NCI-H1436 (cell line): ENCODE measurements around the gene ATIC.
"Not testable (repeated sequence)": the region's sequence is repeated elsewhere in the genome, so short reads cannot be mapped to it uniquely, and the experiment has no call there.

Experiments
- DNase-seq: peaks from one replicate; lab custom pipeline; 2025; lab: John Stamatoyannopoulos, UW

The ATIC gene

DNA sequence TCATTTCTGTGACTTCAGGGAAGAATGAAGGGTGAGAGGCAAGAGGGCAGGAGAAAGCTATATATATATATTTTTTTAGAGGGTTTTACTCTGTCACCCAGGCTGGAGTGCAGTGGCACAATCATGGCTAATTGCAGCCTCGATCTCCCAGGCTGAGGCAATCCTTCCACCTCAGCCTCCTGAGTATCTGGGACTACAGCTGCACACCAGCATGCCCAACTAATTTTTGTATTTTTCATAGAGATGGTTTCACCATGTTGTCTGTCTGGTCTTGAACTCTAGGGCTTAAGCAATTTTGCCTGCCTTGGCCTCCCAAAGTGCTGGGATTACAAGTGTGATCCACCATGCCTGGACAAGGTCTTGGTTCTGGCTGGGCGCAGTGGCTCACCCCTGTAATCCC lies 3.4 kb downstream of the ATIC start:
- DNase-seq, result no peak

DNA sequence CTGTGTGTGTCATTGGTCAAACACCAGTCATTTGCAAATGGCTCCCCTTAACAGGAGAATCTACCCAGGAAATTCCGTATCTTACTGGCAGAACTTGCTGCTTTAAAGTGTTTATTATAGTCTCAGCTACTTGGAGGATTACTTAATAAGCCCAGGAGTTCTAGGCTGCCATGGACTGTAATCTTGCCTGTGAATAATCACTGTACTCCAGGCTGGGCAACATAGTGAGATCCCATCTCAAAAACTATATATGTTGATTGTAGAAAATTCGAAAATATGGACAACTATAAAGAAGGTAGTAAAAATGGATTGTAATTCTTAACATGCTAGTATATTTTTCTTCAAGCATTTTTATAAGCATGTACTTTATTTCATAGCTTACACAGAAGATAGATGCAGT lies 4.5 kb downstream of the ATIC start:
- no peak for DNase-seq

DNA sequence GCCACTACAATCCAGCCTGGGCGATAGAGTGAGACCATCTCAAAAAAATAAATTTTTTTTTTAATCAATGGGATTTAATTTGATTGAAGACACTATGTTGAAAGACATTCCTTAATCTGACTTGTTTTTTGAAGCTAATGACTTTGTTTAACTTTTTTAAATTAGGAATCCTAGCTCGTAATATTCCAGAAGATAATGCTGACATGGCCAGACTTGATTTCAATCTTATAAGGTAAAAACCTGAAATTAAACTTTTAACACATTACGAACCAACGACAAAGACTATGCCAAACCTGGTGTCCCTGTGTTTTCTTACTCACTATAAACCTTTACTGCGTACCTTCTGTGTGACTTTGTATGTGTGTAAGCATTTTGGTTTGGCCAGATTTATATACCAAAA lies 7.6 kb downstream of the ATIC start:
- DNase-seq, result no peak

DNA sequence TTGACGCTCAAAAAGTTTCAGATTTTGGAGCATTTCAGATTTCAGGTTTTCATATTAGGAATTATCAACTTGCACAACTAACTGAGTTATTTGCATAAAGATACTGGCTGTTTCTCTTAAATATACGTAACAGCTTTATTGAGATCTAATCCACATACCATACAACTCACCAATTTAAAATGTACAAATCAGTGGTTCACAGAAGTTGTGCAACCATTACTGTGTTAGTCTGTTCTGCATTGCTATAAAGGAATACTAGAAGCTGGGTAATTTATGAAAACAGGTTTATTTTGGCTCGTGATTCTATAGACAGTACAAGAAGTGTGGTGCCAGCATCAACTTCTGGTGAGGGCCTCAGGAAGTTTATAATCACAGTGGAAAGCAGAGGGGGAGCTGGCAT lies 8.2 kb downstream of the ATIC start:
- DNase-seq, result no peak

DNA sequence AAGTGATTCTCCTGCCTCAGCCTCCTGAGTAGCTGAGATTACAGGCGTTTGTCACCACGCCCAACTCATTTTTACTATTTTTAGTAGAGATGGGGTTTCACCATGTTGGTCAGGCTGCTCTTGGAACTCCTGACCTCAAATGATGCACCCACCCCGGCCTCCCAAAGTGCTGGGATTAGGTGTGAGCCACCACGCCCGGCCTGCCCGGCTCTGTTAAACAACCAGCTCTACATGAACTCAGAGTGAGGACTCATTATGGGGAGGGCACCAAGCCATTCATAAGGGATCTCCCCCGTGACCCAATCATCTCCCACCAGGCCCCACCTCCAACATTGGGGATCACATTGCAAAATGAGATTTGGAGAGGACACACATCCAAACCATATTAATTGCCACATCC lies 8.8 kb downstream of the ATIC start:
- DNase-seq, result no peak

DNA sequence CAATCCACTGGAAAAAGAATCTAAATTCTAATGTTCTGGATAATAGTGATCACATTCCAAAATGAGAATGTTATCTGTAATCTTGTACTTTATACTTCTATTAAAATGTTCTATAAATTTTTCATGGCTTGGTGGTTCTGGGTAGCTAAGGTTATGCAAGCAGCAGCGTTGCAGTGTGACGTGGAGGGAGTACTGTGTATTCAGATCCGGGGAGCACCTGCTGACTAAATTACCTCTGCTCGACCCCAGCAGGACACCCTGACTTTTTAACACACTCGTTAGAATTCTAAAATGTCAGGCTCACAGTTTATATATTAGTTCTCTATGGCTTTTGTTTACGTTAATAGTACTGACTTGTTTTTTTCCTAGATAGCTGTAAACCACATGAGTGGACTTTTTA lies 13.0 kb downstream of the ATIC start:
- DNase-seq, result no peak

DNA sequence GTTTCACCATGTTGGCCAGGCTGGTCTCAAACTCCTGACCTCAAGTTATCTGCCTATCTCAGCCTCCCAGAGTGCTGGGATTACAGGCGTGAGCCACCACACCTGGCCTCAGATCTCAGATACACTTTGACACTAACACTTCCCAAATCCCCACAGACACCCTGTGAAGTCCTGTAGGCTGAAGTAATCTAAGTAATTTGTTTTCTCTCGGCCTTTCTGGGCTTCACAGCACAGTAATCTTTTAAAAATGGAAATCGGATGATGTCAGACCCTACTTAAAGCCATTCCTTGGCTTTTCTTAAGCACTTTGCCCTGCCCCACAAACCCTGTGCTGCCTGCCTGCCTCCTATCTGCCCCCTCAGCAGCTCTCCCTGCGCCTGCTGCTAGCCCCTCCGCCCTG lies 16.2 kb downstream of the ATIC start:
- no peak for DNase-seq

DNA sequence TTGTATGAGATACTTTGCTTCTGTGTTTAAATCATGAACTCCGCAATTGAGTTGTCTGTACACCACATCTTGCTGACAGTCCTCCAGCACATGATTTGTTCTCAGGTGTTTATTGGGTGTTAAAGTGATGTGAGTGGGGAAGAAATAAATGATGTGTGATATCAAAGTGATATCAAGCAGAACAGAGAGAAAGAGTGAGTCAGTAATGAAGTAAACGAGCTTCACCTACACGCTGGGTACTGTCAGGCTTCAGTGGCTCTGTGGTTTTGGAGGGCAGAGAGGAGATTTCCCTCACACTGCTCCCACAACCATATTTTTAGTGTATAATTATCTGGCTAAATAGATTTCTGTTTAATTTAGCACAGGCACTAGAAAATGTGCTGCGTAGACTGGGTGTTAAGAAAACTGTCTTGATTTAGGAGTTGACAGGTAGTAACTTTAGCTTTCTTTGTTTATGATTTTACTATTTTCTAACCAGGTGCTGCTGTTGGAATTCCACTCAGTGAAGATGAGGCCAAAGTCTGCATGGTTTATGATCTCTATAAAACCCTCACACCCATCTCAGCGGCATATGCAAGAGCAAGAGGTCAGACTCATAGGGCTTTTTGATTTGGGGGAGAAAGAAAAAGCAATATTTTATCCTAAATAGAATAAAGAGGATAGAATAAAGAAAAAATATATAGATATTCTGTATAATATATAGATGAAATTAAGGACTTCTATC lies 21.2 kb downstream of the ATIC start:
- no peak for DNase-seq

DNA sequence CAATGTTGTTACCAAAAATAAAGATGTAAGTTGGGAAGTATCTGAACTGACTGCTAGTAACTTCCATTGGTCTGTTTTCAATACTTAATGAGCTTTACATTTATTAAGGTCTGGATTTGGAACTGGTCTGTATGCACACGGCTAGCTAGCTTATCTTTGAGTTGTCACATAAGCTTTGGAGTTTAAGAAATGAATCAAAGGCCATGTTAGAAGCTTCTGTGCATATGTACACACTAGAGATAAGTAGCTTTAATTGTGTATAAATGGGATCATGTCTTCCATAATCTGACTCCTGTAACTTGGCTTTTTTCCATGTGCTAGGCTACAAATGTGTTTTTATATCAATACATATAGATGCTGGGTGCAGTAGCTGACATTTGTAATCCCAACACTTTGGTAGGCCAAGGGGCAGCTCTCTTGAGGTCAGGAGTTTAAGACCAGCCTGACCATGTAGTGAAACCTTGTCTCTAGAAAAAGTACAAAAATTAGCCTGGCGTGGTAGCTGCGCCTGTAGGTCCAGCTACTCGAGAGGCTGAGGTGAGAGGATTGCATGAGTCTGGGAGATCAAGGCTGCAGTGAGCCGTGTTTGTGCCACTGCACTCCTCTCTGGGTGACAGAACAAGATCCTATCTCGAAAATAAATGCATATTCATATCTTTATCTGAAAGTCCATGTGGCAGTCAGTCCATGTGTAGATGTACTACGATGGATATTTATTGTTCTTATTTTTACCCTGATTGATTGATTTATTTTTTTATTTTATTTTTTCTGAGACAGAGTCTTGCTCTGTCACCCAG lies 27.2 kb downstream of the ATIC start:
- no peak for DNase-seq

DNA sequence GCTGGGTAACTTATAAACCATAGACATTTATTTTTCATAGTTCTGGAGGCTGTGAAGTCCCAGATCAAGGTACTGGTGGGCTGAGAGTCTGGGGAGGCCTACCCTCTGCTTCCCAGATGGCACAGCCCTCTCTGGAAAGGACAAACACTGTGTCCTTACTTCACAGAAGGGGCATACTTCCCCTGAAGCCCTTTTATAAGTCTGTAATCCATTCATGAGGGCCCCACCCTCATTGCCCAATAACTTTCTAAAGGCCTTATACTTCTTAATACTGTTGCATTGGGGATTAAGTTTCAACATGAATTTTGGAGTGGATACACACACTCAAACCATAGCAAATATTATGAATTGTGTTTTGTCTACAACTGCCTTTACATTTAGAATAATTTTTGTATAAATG lies 36.0 kb downstream of the ATIC start:
- DNase-seq, result no peak

DNA sequence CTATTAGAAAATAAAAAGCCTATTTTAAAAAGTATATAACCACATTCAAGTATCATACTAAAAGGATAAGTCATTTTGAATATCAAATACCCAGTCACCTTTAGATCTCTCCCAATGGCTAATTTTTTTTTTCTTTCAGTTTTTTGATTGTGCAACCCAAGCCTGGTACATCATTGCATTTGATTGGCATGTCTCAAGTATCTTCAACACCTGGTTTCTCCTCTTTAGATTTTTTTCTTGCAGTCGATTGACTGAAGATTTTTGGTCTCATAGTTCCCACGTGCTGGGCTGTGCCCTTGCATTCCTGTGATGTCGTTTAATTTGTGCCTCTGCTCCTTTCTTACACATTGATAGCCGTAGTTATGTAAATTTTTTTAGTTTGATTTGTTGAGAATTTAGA lies 40.7 kb downstream of the ATIC start:
- DNase-seq, result no peak

DNA sequence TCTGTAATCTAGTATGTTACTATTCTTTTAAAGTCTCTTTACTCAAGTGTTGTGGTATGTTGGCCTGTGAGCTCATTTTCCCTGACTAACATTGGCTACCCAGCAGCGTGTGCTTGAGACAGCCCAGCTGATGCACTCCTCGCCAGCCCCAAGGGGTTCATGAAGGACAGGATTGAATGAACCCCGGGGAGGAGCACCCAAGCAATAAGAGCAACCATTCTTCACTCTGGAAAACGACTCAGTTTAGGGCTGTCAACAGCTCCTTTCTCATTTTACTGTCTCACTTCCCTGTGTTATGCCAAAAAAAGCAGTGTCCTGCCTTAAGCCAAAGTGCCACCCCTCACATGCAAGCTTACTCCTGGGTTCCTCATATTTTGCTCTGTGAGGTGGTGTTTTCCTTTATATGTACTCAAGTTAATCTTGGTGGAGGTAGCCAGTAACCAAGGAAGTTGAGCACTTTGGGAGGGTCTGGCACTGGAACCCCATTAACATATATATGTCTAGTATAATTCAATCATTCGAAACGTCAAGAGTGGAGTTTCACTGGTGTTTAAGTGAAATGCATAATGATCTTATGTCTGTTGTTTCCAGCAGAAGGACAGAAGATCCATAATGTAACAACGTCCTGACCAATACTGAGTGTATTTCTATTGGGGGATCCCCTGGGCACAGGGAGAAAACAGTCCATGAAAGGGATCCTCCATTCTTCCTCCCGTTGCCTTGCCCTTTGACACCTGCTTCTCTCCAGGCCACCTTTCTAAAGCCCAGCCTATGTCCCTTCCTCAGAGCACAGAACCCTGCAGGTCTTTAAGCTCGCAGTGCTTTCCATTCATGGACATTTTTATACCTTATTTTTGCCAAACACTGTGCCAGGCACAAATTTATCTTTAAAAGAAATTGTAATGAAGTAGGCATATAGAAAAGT lies 43.2 kb downstream of the ATIC start:
- no peak for DNase-seq

DNA sequence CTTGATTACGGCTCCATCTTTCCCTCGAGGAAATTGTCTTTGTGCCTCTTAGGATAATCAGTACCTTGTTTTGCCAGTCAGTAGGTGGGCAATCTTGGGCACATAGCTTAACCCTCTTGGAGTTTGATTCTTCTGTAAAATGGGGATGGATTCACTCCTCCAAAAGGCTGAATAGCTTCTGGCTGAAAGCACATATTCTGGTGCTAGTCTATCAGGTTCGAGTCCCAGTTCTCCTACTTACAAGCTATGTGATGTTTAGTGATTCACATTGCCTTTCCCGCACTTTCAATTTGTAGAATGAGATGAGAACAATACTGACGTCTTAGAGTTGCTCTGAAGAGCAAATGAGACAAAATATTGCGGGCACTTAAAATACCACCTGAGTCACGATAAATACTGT lies 43.9 kb downstream of the ATIC start:
- DNase-seq, result no peak

DNA sequence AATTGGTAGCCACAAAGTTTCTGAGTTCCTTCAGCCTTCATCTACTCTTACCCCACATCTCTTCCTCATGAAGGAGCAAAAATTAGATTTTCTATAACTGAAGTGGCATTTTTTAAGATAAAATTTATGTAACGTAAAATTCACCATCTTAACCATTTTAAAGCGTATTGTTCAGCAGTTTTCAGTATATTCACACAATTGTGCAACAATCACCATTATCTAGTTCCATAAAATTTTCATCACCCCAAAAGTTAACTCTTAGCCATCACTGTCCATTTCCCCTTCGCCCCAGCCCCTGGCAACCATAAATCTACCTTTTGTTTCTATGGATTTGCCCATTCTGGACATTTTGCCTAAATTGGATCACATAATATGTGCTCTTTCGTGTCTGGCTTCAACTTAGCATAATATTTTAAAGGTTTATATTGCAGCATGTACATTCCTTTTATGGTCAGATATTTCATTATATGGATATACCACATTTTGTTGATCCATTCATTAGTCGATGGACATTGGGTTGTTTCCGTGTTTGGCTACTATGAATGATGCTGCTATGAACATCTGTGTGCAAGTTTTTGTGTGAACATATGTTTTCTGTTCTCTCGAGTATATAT lies 44.6 kb downstream of the ATIC start:
- DNase-seq, result no peak

DNA sequence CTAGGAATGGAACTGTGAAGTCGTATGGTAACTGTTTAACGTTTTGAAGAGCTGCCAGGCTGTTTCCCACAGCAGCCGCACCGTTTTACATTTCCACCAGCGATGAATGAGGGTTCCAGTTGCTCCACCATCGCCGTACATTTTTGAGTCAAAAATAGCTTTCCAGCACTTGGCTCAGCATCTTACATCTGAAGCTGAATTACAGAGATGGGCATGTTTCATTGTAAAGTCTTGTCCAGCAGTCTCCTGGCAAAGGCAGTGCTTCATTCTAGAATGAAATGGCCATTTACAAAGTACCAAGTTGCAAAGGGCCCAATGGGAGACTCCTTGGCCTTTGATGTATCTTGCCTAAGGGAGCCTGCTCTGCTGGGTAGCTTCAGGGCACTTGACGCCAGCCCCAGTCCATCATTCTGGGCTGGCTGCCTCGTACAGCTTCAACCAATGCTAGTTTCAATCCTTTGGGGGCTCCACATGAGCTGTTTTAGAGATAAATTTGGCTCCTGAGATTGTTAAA lies 45.1 kb downstream of the ATIC start:
- no peak for DNase-seq

DNA sequence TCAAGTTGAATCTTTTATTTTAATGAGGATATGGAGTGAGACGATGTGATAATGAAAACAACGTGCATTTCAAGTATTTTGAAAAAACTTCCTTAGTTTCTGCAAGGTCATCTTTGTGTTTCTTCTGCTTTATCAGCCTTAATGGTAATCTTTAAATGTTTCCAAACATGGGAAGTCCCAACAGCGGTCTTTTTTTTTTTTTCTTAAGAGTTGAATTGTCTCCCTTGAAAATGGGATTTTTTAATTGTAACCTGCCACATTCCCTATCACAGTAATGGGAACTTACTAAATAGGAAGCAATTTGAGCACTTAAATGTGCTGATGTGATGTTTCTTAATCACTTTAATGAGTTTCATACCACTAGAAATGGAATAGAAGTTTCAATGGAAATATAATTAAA lies 45.8 kb downstream of the ATIC start:
- DNase-seq, result no peak

DNA sequence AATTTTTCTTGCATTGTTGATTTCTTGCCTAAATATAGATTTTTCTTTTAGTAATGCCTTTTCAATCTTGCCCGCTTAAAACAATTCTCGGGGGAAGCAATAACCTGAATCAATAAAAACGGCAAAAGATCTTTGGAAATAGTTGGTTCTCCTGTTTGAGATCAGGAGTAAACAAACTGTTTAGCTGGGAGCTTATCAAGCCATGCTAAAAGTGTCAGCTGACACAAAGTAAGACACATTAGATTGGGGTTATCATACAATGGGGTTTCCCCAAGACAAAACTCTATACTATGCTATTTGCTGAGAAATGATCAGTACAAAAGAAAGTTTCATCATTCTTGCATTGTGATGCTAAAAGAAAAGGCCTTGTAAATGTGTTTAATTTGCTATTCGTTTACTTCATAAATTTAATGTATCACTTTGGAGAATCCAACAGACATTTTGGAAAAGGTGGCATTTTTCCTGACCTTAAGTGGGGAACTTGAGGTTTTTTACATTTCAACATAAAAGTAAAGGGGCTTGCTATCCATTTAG lies 46.5 kb downstream of the ATIC start:
- DNase-seq, result no peak

DNA sequence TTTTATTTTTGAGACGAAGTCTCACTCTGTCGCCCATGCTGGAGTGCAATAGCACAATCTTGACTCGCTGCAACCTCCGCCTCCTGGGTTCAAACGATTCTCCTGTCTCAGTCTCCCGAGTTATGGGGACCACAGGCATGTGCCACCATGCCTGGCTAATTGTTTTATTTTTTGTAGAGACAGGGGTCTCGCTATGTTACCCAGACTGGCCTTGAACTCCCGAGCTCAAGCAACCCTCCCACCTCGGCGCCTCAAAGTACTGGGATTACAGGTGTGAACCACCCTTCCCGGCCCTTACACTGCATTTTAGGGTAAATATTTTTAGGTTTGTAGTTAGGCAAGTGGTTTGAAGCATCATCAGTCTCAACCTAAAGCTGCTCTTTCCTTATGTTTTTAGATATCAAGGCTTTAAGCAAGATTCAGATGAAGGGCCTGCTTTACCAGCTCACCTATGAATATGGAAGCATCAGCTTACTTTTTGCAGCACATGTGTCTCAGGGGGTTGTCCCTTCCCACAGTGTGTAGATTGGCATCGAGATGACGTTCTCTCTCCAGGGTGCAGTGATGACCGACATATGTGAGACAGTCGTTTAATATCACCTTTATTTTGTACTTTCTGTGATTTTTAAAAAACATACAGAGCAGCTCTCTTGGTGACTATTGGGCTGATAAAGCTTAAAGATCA lies 47.2 kb downstream of the ATIC start:
- DNase-seq, result no peak

DNA sequence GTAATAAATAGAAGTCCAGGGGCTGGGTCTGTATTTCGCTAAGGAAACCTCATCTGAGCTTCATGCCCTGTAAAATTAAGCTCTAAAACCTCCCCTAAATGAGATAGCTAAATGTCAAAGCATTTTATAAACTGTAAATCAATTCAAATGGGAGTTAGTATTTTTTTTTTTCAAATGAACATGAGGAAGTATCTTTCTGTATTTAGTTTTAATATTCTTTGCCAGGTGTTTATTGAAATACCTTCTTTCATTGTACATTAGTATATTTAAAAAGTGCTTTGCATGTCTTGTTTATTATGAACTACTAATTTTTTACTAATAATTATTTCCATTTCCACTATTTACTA lies 47.7 kb downstream of the ATIC start:
- no peak for DNase-seq

DNA sequence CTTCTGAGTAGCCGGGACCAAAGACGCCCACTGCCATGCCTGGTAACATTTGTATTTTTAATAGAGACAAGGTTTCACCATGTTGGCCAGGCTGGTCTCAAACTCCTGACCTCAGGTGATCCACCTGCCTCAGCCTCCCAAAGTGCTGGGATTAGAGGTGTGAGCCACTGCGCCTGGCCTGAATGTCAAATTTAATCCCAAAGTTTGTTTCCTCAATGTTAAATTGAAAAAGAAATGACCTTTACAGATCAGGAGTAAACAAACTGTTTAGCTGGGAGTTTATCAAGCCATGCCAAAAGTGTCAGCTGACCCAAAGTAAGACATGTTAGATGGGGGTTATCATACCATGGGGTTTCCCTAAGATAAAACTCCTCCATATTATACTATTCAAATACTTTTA lies 48.2 kb downstream of the ATIC start:
- not testable (repeated sequence) for DNase-seq

DNA sequence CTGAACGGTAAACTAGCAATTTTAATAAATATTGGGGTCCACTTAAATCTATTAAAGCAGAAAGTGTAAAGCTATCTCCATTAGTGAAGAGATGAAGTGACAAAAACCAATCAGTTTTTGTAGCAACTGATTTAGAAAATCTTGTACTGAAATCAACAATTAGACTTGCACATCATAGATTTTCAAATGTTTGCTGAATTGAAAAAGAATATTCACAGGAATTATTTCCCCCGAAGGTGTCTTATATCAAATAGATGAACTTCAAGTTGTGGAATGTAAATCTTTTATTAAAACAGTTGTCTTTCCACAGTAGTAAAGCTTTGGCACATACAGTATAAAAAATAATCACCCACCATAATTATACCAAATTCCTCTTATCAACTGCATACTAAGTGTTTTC lies 48.7 kb downstream of the ATIC start:
- DNase-seq, result no peak
